ENCODE results near the gene GSTA4.
"Not testable (repeated sequence)": the region's sequence is repeated elsewhere in the genome, so short reads cannot be mapped to it uniquely, and the experiment has no call there.

DNA sequence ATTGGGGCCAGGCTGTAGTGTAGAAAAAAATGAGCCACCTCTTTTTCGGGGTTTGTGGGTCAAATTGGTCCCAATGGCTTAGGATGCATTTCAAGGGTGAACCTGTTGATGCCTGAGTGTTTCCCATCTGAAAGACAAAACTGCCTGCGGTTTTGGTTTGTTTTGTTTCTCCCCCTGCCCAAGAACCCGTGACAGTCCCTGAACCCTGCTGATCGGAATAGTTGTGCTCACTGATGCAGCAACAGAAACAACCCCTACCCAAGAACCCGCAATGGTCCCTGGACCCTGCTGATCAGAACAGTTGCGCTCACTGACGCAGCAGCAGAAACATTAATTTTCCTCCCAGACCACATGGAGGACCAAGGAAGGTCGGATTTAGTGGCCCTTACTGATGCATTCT is 34.9 kb downstream of the GSTA4 start:
- TF ChIP-seq, protein P1, sequence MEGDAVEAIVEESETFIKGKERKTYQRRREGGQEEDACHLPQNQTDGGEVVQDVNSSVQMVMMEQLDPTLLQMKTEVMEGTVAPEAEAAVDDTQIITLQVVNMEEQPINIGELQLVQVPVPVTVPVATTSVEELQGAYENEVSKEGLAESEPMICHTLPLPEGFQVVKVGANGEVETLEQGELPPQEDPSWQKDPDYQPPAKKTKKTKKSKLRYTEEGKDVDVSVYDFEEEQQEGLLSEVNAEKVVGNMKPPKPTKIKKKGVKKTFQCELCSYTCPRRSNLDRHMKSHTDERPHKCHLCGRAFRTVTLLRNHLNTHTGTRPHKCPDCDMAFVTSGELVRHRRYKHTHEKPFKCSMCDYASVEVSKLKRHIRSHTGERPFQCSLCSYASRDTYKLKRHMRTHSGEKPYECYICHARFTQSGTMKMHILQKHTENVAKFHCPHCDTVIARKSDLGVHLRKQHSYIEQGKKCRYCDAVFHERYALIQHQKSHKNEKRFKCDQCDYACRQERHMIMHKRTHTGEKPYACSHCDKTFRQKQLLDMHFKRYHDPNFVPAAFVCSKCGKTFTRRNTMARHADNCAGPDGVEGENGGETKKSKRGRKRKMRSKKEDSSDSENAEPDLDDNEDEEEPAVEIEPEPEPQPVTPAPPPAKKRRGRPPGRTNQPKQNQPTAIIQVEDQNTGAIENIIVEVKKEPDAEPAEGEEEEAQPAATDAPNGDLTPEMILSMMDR (optimal IDR thresholded peaks at IDR 0.05 in 1 of 3, IDR thresholded peaks at IDR 0.05 in 1 of 3, conservative IDR thresholded peaks at IDR 0.05 in 1 of 3; ENCODE audit: extremely low read depth in 1 of 3, insufficient read depth in 2 of 3, low read length in 3 of 3), result not testable (repeated sequence)
- not testable (repeated sequence) for TF ChIP-seq EZH2 (IDR thresholded peaks at IDR 0.05; ENCODE audit: low read length)

All from keratinocyte (primary cell).